Measurements from ENCODE around the gene CPT1B.
A peak's percentile ranks its signal among the peaks of the same experiment; 100 is the strongest.
"Not testable (repeated sequence)": the region's sequence is repeated elsewhere in the genome, so short reads cannot be mapped to it uniquely, and the experiment has no call there.

The CPT1B gene

DNA sequence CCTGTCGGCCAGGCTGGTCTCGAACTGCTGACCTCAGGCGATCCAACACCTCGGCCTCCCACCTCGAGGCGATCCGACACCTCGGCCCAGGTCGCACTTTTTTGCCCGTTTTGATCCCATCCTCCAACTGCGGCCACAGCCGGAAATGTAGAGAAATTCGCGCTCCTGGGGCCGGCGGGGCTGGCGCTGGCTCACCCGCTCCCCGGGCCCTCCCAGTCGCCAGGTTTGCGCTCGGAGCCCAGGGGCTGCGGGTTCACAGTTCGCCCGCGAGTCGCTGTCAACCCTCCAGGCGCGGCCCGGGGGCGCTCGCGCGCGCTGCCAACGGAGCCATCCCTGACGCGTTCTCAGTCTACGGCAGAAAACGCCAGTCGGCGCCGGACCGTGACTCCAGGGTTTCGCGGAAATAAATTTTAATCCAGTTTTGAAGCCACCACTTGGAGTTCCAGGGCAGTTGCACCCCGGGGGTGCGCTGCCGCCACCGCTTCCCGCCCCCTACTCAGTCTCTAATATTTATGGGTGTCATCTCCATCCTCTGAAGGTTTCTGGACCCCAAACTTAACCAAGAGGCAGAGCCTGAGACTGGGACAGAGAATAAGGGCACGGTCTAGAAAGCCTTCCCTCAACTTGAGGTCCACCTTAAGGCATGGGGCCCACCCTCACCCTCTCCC, 34.0 kb downstream of the CPT1B start:
- DNase-seq, result peak in 1 of 2 donors; percentile 74

DNA sequence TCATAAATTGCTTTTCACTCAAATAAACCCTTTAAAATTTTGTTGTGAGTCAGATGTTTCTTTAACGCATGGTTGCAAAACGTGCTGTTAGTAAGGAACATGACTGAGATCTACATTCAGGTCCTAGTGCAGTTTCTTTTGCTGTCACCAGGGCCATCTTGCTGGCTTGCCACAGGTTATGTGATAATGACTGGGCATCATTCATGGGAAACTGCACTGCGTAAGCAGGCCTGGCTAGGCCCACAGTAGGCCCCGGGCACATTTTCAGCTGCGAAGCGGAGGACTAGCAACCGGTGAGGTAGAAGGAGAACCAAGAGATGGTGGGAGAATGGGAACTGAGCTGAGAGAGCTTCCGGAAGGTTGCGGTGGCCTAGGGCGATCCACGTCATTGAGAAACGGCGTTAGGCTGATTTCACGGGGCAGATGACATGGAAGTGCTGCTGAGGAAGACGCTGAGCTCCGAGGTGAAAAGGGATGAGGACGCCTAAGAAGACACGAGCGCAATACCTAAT, 35.8 kb downstream of the CPT1B start:
- peak in 1 of 2 donors; percentile 35 for DNase-seq

DNA sequence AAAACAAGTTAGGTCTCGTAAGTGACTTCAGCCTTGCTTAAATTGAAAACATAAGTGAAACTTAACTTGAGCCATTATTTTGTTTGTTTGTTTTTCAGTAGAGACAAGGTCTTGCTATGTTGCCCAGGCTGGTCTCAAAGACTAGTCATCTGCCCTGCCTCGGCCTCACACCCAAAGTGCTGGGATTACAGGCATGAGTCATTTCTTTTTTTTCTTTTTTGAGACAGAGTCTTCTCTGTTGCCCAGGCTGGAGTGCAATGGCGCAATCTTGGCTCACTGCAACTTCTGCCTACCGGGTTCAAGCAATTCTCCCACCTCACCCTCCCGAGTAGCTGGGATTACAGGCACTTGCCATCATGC, 36.6 kb downstream of the CPT1B start:
- DNase-seq, result peak; percentile 29 to 69

DNA sequence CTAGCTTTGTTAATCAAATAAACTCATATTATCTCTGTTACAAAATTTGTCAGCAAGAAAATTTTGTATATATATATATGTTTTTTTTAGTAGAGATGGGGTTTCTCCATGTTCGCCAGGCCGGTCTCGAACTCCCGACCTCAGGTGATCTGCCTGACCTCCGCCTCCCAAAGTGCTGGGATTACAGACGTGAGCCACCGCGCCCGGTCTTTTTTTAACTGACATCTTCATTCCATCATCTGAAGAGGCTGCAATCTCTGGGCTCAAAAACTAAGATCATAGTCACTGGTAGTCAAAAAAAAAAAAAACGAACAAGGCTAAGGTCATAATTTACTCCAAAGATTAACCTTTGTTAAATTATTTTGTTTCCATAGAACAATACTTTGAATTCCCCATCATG, 37.8 kb downstream of the CPT1B start:
- DNase-seq, result no peak

DNA sequence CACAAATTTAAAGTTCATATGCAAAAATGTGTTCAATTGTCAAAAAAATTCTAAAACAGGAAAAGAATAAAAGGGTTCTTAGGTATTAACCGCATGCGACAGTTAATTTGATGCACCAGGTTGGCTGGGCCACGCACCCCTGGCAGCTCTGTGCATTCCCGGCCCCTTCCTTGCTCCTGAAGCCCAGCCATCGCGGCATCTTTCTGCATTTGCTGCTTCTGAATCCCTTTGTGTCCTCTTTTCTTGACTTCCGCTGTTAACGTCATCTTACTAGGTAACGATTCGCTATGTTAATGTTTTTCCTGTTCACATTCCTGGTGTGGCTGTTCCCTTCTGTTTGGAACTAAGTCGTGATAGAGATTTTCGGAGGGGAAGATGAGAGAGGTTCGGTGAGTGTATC, 40.5 kb downstream of the CPT1B start:
- no peak for DNase-seq

DNA sequence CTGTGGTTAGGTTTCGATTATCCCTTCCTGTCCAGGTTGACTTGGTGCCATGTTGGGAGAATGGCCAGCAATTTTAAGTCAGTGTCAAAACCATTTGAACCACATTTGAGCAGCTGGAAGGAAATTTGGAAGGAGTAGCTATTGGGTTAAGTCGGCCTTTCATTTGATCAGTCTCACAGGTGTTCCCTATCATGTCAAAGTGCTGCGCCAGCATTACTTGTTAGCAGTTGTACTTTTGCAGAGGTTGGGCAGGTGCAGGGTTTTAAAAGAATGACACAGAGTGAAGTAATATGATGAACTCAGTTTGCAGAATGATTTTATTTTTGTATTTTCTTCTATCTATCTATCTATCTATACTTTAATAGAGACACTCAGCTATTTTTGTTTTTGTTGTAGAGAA, 42.0 kb downstream of the CPT1B start:
- no peak for DNase-seq

DNA sequence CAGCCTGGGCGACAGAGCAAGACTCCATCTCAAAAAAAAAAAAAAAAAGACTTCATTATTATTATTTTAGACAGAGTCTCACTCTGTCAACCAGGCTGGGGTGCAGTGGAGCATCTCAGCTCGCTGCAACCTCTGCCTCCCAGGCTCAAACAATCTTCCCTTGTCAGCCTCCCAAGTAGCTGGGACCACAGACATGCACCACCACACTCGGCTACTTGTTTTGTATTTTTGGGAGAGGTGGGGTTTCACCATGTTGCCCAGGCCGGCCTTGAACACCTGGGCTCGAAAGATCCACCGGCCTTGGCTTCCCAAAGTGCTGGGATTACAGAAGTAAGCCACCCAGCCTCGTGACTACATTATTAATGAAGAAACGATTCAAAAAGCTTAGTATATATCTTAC, 43.1 kb downstream of the CPT1B start:
- DNase-seq, result no peak

DNA sequence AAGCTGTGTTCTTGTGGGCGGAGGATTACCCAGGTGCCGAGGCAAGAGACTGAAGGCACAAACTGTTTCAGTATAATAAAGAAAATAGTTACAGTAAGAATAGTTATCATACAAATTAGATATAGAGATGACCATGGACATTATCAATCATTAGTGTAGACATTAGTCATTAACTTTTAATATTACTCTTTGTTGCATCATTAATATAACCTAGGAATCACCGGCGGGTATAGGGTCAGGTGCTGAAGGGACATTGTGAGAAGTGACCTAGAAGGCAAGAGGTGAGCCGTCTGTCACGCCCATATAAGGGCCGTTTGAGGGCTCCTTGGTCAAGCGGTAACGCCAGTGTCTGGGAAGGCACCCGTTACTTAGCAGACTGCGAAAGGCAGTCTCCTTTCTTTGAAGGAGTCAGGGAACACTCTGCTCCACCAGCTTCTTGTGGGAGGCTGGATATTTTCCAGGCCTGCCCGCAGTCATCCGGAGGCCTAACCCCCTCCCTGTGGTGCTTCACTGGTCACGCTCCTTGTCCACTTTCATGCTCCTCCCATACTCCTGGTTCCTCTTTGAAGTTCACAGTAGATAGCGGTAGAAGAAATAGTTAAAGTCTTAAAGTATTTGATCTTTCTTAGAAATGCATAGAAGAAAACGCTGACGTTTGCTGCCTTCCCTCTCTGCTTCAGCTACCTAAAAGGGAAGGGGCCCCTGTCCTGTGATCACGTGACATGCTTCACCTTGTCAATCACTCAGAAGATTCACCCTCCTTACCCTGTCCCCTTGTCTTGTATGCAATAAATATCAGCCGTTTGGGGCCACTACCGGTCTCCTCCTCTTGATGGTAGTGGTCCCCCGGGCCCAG, 44.1 kb downstream of the CPT1B start:
- DNase-seq, result not testable (repeated sequence)

DNA sequence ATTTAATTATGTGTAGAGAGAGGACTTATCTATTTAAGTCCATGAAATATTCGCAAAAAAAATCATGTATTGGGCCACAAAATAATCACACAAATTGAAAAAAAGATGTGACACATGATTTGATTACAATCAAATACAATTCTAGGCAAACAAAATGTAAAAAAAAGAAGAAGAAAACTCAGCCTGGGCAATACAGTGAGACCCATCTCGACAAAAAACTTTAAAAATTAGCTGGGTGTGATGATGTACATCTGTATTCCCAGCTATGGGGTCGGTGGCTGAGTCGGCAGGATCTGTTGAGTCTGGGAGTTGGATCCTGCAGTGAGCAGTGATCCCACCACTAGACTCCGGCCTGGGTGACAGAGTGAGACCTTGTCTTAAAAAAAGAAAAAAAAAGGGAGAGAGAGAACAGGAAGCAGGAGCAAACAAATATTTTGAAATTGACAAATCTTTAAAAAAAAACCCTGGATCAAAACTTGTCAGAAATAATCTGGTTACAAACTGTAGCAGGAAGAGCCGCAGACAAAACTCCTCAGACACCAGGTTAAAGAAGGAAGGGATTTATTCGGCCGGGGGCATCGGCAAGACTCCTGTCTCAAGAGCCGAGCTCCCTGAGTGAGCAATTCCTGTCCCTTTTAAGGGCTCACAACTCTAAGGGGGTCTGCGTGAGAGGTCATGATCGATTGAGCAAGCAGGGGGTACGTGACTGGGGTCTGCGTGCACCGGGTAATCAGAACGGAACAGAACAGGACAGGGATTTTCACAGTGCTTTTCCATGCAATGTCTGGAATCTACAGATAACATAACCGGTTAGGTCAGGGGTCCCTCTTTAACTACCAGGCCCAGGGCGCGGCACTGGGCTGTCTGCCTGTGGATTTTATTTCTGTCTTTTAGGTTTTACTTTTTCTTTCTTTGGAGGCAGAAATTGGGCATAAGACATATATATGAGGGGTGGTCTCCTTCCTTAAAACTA, 45.1 kb downstream of the CPT1B start:
- DNase-seq, result no peak

DNA sequence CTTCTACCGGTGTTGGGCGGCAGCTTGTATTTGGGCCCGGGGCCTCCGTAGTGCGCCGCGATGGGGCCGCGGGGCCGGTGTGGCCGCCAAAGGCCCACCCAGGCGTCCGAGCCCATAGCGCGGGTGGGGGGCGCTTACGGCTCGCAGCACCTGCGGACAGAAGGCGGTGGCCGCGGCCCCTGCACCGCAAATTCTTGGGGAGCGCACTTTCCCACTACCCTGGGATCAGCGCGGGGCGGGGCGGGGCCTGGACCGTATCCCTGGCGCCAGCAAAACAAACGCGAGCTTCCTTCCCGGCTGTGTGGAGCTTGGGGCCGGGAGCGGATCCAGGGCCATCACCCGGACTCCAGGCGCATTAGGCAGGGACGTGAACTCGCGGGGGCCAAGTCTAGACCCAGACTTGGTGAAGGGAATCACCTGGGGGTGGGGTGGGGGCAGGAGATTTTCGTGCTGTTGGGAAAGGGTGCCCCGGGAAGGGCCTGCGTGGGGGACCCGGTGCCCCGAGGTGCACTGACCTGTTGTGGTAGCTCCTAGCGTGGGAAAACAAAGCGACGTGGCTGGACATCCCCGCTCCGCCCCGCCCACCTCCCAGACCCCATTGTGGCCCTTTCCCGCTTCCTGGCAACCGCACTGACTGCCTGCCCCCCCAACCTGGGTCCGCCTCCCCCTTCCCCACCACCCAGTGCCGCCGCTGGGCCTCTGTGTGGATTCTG, 46.1 kb downstream of the CPT1B start:
- peak in 1 of 2 donors; percentile 54 for DNase-seq

DNA sequence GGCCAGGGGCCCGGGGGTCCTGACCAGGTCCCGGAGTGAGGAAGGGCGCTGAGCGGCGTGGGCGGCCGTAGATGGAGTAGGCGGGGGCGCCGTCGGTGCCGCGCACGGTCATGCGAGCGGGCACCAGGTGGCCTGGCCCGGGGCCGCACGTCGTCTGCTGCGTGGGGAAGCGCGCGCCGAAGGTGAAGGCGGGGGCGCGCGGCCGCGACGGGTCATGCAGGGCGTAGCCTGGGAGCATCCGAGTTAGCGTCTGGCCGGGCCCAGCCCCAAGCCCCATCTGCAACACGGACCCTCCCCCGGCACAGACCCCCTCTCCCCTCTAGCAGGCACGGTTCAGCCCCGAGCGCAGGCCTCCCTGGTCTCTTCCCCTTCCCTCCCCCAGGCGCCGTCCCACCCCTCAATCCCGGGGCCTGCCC, 46.7 kb downstream of the CPT1B start:
- DNase-seq, result peak in 1 of 2 donors; percentile 58

DNA sequence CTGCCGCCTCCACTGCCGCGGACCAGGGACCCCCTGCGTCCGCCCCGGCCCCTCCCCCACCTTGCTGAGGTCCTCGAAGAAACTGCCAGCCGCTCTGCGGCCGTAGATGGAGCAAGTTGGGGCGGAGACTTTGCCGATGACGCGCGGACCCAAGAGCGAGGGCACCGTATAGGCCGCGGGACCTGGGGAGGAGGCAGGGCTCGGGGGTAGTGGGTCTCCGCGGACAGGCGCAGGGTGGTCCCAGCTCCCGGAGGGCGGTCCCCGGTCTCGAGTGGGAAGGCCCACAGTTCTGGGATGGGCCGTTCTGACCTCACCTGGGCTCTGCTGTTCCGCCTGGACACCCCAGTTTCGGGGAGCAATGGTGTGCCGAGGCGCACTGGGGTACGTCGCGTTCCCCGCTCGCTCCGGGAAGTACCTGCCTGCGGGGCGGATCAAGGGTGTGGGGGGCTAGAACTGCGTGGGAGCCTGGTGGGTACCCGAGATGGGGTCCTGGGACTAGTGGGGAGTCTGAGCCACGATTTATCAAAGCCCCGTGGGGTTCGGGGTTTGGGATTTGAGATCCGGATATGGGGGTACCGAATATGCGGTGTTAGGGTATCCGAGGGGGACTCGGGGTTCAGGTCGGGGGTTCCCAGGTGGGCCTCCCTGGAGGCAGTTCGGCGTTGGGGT, 47.2 kb downstream of the CPT1B start:
- peak in 1 of 2 donors; percentile 79 for DNase-seq

DNA sequence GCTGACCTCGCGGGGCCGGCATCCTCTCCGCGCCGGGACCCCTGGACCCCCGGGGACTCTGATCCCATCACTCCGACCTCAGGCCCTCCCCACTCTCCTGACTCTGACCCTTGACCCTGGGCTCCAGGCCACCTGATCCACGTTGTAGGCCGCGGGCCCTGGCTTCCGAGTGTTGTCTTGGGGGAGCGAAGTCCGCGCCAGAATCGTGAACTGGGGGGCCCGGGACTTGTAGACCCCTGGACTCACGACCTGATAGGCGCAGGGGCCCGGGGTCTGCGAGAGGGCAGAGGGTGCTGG, 47.7 kb downstream of the CPT1B start:
- no peak for DNase-seq

DNA sequence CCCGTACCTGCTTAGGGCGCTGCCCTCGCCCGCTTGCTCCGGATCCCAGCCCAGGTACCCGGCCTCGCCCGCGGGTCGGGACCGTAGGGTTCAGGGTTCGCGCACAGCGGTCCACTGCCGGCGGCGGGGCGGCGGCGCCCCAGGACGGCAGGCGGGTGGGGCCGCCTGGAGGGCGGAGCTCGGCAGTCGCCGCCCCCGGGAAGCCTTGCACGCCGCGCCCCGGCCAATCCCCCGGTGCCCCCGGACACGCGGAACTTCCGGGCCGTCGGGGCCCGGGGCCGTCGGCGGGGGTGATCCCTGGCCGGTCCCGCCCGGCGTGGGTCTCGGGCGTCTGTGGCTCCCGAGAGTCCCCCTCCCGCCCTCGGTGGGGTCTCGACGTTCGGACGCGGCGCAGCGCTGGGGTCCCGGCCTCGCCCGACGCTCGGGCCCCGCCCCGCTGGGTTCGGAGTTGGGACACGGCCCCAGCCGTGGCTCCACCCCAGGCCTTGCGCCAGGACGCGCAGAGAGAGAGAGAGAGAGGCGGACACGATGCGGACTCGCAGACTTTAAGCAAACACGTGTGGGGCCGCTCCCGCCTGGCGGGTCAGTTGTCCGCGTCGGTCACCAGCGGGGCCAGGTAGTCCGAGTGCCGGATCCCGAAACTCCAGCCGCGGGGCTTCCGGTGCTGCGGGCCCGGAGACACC, 48.2 kb downstream of the CPT1B start, which contains the start of gene TYMP:
TSS of gene TYMP (minus strand) at position 116 of the 683 bp plus-strand sequence. CDS start 303 bp downstream, outside the sequence.
- peak in 1 of 2 donors; percentile 96 for DNase-seq

DNA sequence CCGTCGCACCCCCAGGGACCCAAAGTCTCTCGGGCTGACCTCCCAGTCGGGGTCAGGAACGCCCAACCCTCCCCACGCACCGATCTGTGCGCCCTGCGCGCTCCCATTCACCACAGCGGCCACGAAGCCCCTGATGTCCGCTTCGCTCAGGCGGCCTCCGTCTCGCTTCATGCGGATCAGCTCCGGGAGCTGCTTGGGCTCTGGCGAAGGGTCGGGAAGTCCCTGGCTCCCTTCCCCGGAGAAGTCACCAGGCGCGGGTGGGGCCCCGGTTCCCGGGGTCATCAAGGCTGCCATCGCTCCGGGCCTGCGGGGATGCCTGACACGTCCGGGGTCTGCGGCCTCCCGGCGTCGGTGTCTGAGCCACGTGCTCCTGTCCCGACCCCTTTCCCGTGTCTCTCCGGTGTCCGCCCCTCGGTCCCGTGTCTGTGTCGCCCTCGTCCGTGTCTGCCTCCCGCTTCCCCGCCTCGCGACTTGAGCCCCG, 48.8 kb downstream of the CPT1B start:
- DNase-seq, result no peak

DNA sequence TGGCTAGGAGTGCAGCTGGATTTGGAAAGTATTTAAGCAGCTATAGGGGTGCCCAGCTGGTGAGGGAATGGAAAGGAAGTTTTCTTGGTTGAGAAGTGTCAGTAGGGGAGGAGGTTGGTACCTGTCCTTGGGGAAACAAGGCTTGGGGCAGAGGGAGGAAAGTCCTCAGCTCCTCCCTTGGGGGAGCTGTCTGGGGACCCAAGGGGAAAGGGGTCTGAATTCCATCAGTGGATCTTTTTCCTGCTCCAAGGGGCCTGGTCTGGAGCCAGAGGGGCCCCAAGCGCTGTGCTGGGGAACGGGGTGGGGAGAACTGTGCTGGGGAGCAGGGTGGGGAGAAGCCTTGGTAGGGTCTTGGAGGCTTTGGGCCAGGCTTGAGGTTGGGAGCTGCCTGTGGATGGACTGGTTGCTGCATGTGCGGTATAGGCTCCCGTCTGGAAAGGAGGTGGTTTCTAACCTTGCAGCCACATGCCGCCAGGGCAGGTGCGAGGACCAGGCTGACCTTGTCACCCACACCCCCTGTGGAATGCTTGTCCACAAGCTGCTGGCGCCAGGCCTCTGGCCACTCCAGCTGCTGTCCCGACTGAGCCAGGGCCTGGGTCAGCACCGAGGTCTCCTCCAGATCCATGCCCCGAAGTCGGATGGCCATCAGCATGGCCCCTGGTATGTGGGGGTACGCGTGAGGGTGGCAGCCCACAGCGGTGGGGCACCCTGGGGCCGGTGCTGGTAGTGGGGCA, 49.4 kb downstream of the CPT1B start:
- DNase-seq, result no peak

DNA sequence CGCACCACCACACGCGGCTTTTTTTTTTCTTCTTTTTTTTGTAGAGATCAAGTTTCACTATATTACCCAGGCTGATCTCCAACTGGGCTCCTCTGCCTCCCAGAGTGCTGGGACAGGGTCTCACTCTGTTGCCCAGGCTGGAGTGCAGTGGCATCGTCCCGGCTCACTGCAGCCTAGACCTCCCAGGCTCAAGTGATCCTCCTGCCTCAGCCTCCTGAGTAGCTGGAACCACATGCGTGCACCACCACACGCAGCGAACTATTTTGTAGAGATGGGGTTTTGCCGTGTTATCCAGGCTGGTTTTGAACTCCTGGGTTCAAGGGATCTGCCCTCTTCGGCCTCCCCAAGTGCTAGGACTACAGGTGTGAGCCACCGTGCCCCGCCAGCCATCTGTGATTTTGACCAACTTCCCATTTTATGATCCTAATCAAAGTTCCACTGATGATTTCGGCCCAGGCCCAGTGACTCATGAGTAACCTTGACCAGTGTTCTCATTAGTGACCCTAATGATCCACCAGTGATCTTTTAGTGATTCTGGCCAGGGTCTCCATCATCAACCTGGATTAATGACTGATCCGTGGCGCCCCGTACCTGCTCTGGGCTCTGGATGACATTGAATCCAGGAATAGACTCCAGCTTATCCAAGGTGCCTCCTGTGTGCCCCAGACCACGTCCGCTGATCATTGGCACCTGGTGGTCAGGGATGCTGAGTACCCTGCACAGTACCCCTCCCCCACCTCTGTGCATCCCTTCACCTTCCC, 50.1 kb downstream of the CPT1B start:
- DNase-seq, result no peak

DNA sequence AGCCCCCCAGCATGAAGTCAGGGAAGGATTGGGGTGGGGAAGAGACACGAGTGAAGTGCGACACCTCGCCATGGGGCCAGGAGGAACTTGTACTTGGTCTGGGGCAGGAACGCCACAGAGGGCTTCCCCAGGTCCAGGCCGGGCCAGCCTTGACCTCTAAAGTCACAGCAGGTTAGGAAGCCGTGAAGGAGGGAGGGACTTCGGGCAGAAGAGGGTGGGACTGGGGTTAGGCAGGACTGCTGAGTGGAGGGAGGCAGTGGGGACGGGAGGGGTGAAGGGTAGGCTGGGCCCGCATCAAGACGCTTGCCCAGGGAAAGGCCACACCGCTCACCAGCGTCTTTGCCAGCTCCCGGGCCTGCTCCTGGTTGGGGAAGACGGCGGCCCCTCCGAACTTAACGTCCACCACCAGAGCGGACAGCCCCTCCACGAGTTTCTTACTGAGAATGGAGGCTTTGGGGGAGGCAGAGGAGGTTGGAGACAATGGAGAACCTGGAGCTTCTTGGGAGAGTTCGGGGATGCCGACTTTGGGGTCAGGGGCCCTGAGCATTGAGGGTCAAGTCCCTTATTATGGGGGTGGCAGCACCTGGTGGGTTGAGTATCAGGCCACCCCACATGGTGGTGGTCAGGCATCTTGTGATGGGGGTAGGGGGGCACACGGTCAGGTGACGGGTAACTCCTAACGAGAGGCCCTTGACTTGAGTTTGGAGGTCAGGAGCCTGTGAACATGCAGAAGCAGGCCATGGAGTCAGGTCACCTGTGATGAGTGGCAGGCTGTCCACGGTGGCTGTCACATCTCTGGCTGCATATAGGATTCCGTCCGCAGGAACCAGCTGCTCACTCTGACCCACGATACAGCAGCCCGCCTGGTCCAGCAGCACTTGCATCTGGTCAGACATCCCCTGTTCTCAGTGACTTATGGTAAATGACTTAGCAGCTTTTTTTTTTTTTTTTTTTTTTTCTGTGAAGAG, 51.1 kb downstream of the CPT1B start:
- peak in 1 of 2 donors; percentile 76 for DNase-seq
